A673 (cell line): ENCODE results near the gene PYDC2. TPM values are rescaled to one million over a fixed set of nuclear protein-coding genes. Genes with fewer than 3 reads are reported as not detected.

Source experiments
- BruUV-seq: library from RNA; stranded (reverse); fragments of 400-500 nt; replicated peaks from 2 replicates; lab custom pipeline; 2021; lab: Mats Ljungman, UMichigan
- CTCF ChIA-PET: fragments of 300-600 bp; sonication (Branson Sonifier 250); formaldehyde crosslinking; loops from one replicate; lab custom pipeline; 2022; ENCODE audit warnings: antibody characterized with exemption; lab: Charles Lee
- POLR2A ChIA-PET: fragments of 300-600 bp; sonication (Branson Sonifier 250); formaldehyde crosslinking; loops from one replicate; lab custom pipeline; 2022; ENCODE audit warnings: antibody characterized with exemption; ENCODE audit not compliant: low non-redundant PET; lab: Charles Lee
- DNase-seq: peaks from one replicate; pipeline ENCODE4 v3.0.0-alpha.2; 2015; ENCODE audit warnings: low spot score
- H3K27ac ChIP-seq: fragments of 200-600 bp; sonication (generic); 2 replicates; pipeline ENCODE4 v1.5.1; 2016; ENCODE audit warnings: mixed run types, low read depth, mild to moderate bottlenecking, mixed read lengths, antibody characterized with exemption, low read length; ENCODE audit not compliant: poor library complexity, severe bottlenecking
- H3K27me3 ChIP-seq: fragments of 200-600 bp; sonication (generic); replicated peaks from 2 replicates; pipeline ENCODE4 v1.6.1; 2017; ENCODE audit warnings: mixed run types, low read depth, mild to moderate bottlenecking, mixed read lengths, antibody characterized with exemption, low read length; ENCODE audit not compliant: insufficient read depth, poor library complexity
- H3K36me3 ChIP-seq: fragments of 200-600 bp; sonication (generic); 2 replicates; pipeline ENCODE4 v1.6.1; 2016; ENCODE audit warnings: mixed run types, mild to moderate bottlenecking, mixed read lengths, antibody characterized with exemption, low read length; ENCODE audit not compliant: insufficient read depth, poor library complexity, severe bottlenecking
- H3K4me1 ChIP-seq: fragments of 200-600 bp; sonication (generic); 2 replicates; pipeline ENCODE4 v1.6.1; 2017; ENCODE audit warnings: mixed run types, mild to moderate bottlenecking, mixed read lengths, antibody characterized with exemption, low read length; ENCODE audit not compliant: insufficient read depth, poor library complexity, severe bottlenecking
- H3K4me3 ChIP-seq: fragments of 200-600 bp; sonication (generic); 2 replicates; pipeline ENCODE4 v1.5.1; 2016; ENCODE audit warnings: low read depth, mixed run types, mild to moderate bottlenecking, mixed read lengths, low read length; ENCODE audit not compliant: poor library complexity, severe bottlenecking
- H3K9me3 ChIP-seq: fragments of 200-600 bp; sonication (generic); 2 replicates; pipeline ENCODE4 v1.6.1; 2016; ENCODE audit warnings: mixed run types, low read depth, mild to moderate bottlenecking, mixed read lengths, antibody characterized with exemption, low read length; ENCODE audit not compliant: poor library complexity, severe bottlenecking
- CTCF ChIP-seq: fragments of 300-800, 200-600 bp; sonication (generic); conservative IDR thresholded peaks from 2 replicates; pipeline ENCODE4 v1.5.1; 2017; ENCODE audit warnings: low read depth, mild to moderate bottlenecking, antibody characterized with exemption, low read length, moderate library complexity, mixed read lengths
- EZH2 ChIP-seq: fragments of 200-600 bp; sonication (generic); IDR thresholded peaks from 2 replicates; pipeline ENCODE4 v1.6.1; 2017; ENCODE audit warnings: borderline replicate concordance, low read depth, mild to moderate bottlenecking, mixed read lengths, antibody characterized with exemption, low read length; ENCODE audit not compliant: poor library complexity, severe bottlenecking
- intact Hi-C: fragments of 100-400 bp; cut with micrococcal nuclease; formaldehyde crosslinking; loops from one replicate; pipeline ENCODE4 v1.10.0; 2022; ENCODE audit not compliant: unreplicated experiment
- total RNA-seq: library from RNA; stranded (reverse); gene quantifications from 2 replicates; pipeline ENCODE4 v1.2.3, GENCODE V29; 2021

PYDC2 gene
- total RNA-seq, 1 experiment from 2014 or later = not detected

- TF ChIP-seq CTCF = no peak
- no peak for TF ChIP-seq EZH2
- ChIA-PET CTCF (no interaction called here), POLR2A (no interaction called here)
- Histone ChIP-seq H3K27ac (no peak overlapping the region), H3K9me3 (no peaks in the 10 kb centered on the region), H3K4me3 (no peak overlapping the region), H3K4me1 (no peaks in the 10 kb centered on the region), H3K27me3 (no peaks in the 10 kb centered on the region), H3K36me3 (no peaks in the 10 kb centered on the region)
- no TSS peak for BruUV-seq
- intact Hi-C loops = no loop called here
- no peak for DNase-seq
These were observed 29.7 kb upstream of the PYDC2 start for GRCh38 chr3:191431160-191431822.

GRCh38 chr3:191432162-191432561 is 28.8 kb upstream of the PYDC2 start:
- Histone ChIP-seq H3K9me3 (no peaks in the 10 kb centered on the region), H3K27me3 (no peaks in the 10 kb centered on the region), H3K4me1 (no peaks in the 10 kb centered on the region), H3K4me3 (no peak overlapping the region), H3K36me3 (no peaks in the 10 kb centered on the region), H3K27ac (no peak overlapping the region)
- ChIA-PET CTCF (no interaction called here), POLR2A (no interaction called here)
- BruUV-seq = no TSS peak
- no peak for TF ChIP-seq CTCF
- TF ChIP-seq EZH2 = no peak
- intact Hi-C loops = no loop called here
- no peak for DNase-seq

- Histone ChIP-seq H3K27me3 (no peaks in the 10 kb centered on the region), H3K36me3 (no peaks in the 10 kb centered on the region), H3K4me1 (no peaks in the 10 kb centered on the region), H3K4me3 (no peak overlapping the region), H3K9me3 (no peaks in the 10 kb centered on the region), H3K27ac (no peak overlapping the region)
- intact Hi-C loops = no loop called here
- POLR2A ChIA-PET = no interaction called here
- BruUV-seq = no TSS peak
- TF ChIP-seq CTCF (no peak), EZH2 (no peak)
- DNase-seq = no peak
- CTCF ChIA-PET = no interaction called here
These were observed 26.9 kb upstream of the PYDC2 start for GRCh38 chr3:191434024-191434423.
